Right lobe of liver (tissue), 6 donors: Measurements from ENCODE around the gene EPB41L4A. TPM values are rescaled to one million over a fixed set of nuclear protein-coding genes. Genes with fewer than 3 reads are reported as not detected.

Experiments
- ATAC-seq, 4 donors: fragments of 200-7000 bp; cut with Tn5 transposase; one replicate each; pipeline ENCODE4 v1.9.1; 2020; ENCODE audit warnings: mild to moderate bottlenecking in 4 of 4, moderate library complexity in 4 of 4
- DNase-seq, 3 donors: peaks; one replicate each; pipeline ENCODE4 v3.0.0-alpha.2; 2020
- H3K27ac ChIP-seq, 3 donors: fragments of 200-600 bp; one replicate each; pipeline ENCODE4 v1.8.0; 2022
- H3K27me3 ChIP-seq, 2 donors: fragments of 200-600 bp; one replicate each; pipeline ENCODE4 v1.8.0; 2022
- H3K36me3 ChIP-seq, 4 donors: fragments of 200-600 bp; sonication (generic) in 1 of 4; one replicate each; pipeline versions ENCODE4 v1.5.1 to v1.8.0; 2017 to 2022; ENCODE audit warnings: control low read depth in 1 of 4
- H3K4me1 ChIP-seq, 4 donors: fragments of 200-600 bp; sonication (generic) in 1 of 4; one replicate each; pipeline versions ENCODE4 v1.5.1 to v1.8.0; 2017 to 2022; ENCODE audit warnings: control low read depth in 1 of 4
- H3K4me3 ChIP-seq, 3 donors: fragments of 200-600 bp; one replicate each; pipeline ENCODE4 v1.8.0; 2022
- H3K9me3 ChIP-seq, 4 donors: fragments of 200-600 bp; sonication (generic) in 1 of 4; one replicate each; pipeline versions ENCODE4 v1.5.1 to v1.8.0; 2017 to 2022; ENCODE audit warnings: control low read depth in 1 of 4
- POLR2A ChIP-seq: fragments of 450-650 bp; IDR thresholded peaks from one replicate; pipeline ENCODE4 v1.6.1; 2017; ENCODE audit warnings: antibody characterized with exemption, mild to moderate bottlenecking
- WGBS: methylation state at CpG from one replicate; pipeline ENCODE4 v1.1.6; 2018; ENCODE audit warnings: low coverage, low lambda C conversion rate; ENCODE audit not compliant: insufficient coverage; ENCODE audit errors: missing lambda C conversion rate; 5-methylcytosine and 5-hydroxymethylcytosine counted together
- intact Hi-C, 2 donors: fragments of 100-400 bp; cut with DNase I; formaldehyde crosslinking; loops; one replicate each; pipeline versions ENCODE4 v1.11.2 to v1.14.1; 2022
- total RNA-seq, 6 experiments: library from RNA; depleted of rRNA in 2 of 6; stranded (reverse); fragments of >200 nt in 2 of 6; fragmentation: NEBNext Ultra II Directional in 3 of 6; extraction: Animal tissue kit (Norgen Biotek cat#: 25700) in 3 of 6; gene quantifications; one replicate each; pipeline versions ENCODE4 v1.1.0 to v1.2.4, GENCODE V29; 2016 to 2023
- TF ChIP-seq, protein P1 (sequence below), 4 donors: fragments of 200-600 bp in 3 of 4; fragments of 450-650 bp in 1 of 4; IDR thresholded peaks; one replicate each; pipeline versions ENCODE4 v1.5.1 to v1.8.0; 2016 to 2022; ENCODE audit warnings: antibody characterized with exemption in 4 of 4, mild to moderate bottlenecking in 2 of 4
- donor health status: DM: no; HTN: yes; CAD: no.
- donor health status: DM: no; HTN: no; CAD: no.
- donor health status: DM: no; HTN: no; CAD: no.
- donor health status: DM: no; HTN: yes; CAD: no.
- donor health status: DM: no; HTN: yes; CAD: no.

Gene EPB41L4A
- total RNA-seq, 6 experiments from 2014 or later = 2.5 to 12.0 (median 4.2) TPM

- ATAC-seq = no peak
Observed at GRCh38 chr5:112344540-112344939, 74.5 kb downstream of the EPB41L4A start.

GRCh38 chr5:112342389-112342788 lies 76.7 kb downstream of the EPB41L4A start:
- peak in 1 of 4 donors; percentile 12 for ATAC-seq
- no peaks in the 10 kb centered on the region for H3K36me3 ChIP-seq
- no peak overlapping the region for H3K4me3 ChIP-seq
- DNase-seq = no peak
- WGBS = 8% methylated on average over 2 of the region's 3 CpGs
- no peak overlapping the region for H3K27ac ChIP-seq
- intact Hi-C loops = no loop called here
- H3K9me3 ChIP-seq = no peaks in the 10 kb centered on the region
- H3K4me1 ChIP-seq = peaks cover 0 to 3% (median 0%) of the 10 kb centered on the region in 4 donors
- TF ChIP-seq, protein P1, sequence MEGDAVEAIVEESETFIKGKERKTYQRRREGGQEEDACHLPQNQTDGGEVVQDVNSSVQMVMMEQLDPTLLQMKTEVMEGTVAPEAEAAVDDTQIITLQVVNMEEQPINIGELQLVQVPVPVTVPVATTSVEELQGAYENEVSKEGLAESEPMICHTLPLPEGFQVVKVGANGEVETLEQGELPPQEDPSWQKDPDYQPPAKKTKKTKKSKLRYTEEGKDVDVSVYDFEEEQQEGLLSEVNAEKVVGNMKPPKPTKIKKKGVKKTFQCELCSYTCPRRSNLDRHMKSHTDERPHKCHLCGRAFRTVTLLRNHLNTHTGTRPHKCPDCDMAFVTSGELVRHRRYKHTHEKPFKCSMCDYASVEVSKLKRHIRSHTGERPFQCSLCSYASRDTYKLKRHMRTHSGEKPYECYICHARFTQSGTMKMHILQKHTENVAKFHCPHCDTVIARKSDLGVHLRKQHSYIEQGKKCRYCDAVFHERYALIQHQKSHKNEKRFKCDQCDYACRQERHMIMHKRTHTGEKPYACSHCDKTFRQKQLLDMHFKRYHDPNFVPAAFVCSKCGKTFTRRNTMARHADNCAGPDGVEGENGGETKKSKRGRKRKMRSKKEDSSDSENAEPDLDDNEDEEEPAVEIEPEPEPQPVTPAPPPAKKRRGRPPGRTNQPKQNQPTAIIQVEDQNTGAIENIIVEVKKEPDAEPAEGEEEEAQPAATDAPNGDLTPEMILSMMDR (IDR thresholded peaks at IDR 0.05) = no peak
- no peak for TF ChIP-seq POLR2A
- no peaks in the 10 kb centered on the region for H3K27me3 ChIP-seq

More at GRCh38 chr5:112344540-112344939, 74.5 kb downstream of the EPB41L4A start:
- TF ChIP-seq POLR2A = no peak
- TF ChIP-seq, protein P1 (IDR thresholded peaks at IDR 0.05) = no peak
- no peak overlapping the region for H3K27ac ChIP-seq
- H3K27me3 ChIP-seq = no peaks in the 10 kb centered on the region
- H3K4me3 ChIP-seq = no peak overlapping the region
- no peak for DNase-seq
- no peaks in the 10 kb centered on the region for H3K9me3 ChIP-seq
- 62% methylated on average over 2 of the region's 3 CpGs for WGBS
- intact Hi-C loops = no loop called here
- no peaks in the 10 kb centered on the region for H3K36me3 ChIP-seq
- no peaks in the 10 kb centered on the region for H3K4me1 ChIP-seq

DNA sequence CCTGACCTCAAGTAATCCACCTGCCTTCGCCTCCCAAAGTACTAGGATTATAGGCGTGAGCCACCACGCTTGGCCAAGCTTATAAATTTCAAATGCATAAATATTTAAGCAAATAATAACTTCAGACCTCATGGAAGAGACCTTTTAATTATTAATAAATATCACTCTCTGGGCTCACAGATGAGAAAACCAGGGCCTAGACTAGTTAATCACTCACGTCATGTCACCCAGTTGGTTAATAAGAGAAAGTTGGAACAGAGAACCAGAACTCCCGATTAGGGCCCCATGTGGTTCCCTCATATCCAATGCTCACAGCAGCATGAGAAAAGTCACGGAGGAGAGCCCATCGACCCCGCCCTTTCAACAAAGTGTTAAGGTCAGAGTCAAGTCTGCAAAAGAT lies 79.3 kb downstream of the EPB41L4A start:
- ATAC-seq = no peak

DNA sequence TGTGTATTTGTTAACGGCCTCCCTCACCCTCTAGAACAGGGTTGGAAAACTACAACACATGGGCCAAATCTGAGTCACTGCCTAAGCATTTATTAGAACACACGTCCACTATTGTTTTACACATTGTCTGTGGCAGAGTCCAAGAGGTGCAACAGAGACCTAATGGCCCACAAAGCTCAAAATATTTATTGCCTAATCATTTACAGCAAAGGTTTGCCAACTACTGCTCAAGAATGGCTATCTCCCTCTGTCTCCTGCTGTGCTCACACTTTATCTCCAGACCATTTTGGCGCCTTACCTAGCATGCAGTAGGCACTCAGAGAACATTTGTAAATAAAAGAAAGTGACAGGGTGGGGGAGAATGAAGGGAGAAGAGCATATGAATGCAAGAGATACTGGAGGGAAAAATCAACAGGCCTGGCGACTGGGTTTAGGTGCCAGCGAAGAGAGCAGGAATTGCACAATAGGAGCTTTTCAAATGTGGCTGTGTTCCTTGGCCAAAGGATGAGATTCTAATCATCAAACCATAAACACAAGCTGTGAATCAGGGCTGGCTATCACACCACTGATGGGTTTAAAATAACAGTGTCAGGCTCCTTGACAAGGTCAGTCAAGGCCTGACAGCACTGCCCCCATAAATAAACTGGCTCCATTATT lies 80.3 kb downstream of the EPB41L4A start:
- Histone ChIP-seq H3K4me1 (peaks cover 0 to 3% (median 0%) of the 10 kb centered on the region in 4 donors), H3K27ac (no peak overlapping the region), H3K9me3 (no peaks in the 10 kb centered on the region), H3K36me3 (no peaks in the 10 kb centered on the region), H3K27me3 (no peaks in the 10 kb centered on the region), H3K4me3 (no peak overlapping the region)
- ATAC-seq (peak; percentile 53 to 89 (median 78)), DNase-seq (peak in 1 of 3 donors; percentile 65)
- intact Hi-C loops = no loop called here
- WGBS = 35% methylated on average over 5 of the region's 5 CpGs
- TF ChIP-seq POLR2A = no peak
- TF ChIP-seq, protein P1 (IDR thresholded peaks at IDR 0.05) = no peak

More for the DNA sequence above, 79.3 kb downstream of the EPB41L4A start:
- no peak for DNase-seq
- H3K4me3 ChIP-seq = no peak overlapping the region
- TF ChIP-seq, protein P1 (IDR thresholded peaks at IDR 0.05) = no peak
- no peak for TF ChIP-seq POLR2A
- no peaks in the 10 kb centered on the region for H3K9me3 ChIP-seq
- H3K36me3 ChIP-seq = no peaks in the 10 kb centered on the region
- peaks cover 0 to 3% (median 0%) of the 10 kb centered on the region in 4 donors for H3K4me1 ChIP-seq
- no peak overlapping the region for H3K27ac ChIP-seq
- intact Hi-C loops = no loop called here
- H3K27me3 ChIP-seq = no peaks in the 10 kb centered on the region
- WGBS = 63% methylated on average over 8 of the region's 8 CpGs
